Measurements from ENCODE around the gene WDR4. TPM values are rescaled to one million over a fixed set of nuclear protein-coding genes. Genes with fewer than 3 reads are reported as not detected.

The WDR4 gene
- total and polyA plus RNA-seq, 5 donors from 2014 or later = 5.7 to 18.4 (median 7.8) TPM

DNA sequence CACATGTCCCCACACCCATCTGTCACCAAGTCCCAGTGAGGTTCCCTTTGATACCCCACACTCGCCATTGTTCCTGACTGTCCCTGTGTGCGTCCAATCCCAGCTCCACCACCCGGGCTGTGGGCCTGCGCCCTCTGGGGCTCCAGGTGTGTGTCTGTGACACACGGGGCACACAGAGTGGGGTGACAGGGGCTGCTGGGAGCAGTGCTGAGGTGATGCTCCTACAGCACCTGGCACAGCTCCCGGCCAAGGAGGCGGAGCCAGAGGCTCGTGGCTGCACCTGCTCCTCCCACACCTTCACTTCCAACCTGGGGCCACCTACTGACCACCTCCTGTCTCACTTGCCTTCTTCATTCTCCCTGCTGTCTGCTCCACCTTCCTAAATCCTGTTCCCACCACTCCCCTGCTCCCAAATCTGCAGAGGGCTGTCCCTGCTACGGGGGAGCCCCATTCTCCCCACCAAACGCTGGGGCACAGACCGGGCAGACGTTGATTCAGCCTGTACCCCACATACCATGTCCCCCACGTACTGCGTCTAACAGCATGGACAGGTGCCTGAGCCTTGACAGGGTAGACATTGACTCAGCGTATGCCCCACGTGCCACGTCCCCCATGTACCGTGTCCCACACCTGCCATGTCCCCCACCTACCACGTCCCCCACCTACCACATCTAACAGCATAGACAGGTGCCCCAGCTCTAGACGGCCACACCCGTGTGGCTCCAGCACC is 16.4 kb downstream of the WDR4 start:
- no peaks in the 10 kb centered on the region for H3K9me3 Mint-ChIP-seq
- peaks cover 0 to 17% (median 8%) of the 10 kb centered on the region in 4 donors for H3K4me1 Mint-ChIP-seq
- ATAC-seq (ENCODE audit: low read depth in 2 of 2) (no peak), DNase-seq (no peak)
- H3K36me3 Mint-ChIP-seq = peaks cover 16% of the 10 kb centered on the region
- no peaks in the 10 kb centered on the region for H3K27me3 ChIP-seq (ENCODE audit: control insufficient read depth, insufficient read depth, low read length)
- H3K4me3 Mint-ChIP-seq = peak overlapping the region in 2 of 4 donors; percentile 60 to 61
- H3K9me3 ChIP-seq (ENCODE audit: control insufficient read depth in 2 of 2, low read length in 2 of 2) = no peaks in the 10 kb centered on the region
- H3K27me3 Mint-ChIP-seq = no peaks in the 10 kb centered on the region
- H3K4me1 ChIP-seq (ENCODE audit: control insufficient read depth, insufficient read depth, low read length, poor library complexity, severe bottlenecking) = no peaks in the 10 kb centered on the region
- peak overlapping the region in 1 of 3 donors; percentile 67 for H3K27ac Mint-ChIP-seq
- H3K27ac ChIP-seq (ENCODE audit: insufficient read depth, low read length, poor library complexity, severe bottlenecking) = no peak overlapping the region
- peaks cover 45% of the 10 kb centered on the region for H3K36me3 ChIP-seq (ENCODE audit: control insufficient read depth, insufficient read depth, low read length)
- H3K4me3 ChIP-seq (ENCODE audit: low read depth, low read length) = no peak overlapping the region

DNA sequence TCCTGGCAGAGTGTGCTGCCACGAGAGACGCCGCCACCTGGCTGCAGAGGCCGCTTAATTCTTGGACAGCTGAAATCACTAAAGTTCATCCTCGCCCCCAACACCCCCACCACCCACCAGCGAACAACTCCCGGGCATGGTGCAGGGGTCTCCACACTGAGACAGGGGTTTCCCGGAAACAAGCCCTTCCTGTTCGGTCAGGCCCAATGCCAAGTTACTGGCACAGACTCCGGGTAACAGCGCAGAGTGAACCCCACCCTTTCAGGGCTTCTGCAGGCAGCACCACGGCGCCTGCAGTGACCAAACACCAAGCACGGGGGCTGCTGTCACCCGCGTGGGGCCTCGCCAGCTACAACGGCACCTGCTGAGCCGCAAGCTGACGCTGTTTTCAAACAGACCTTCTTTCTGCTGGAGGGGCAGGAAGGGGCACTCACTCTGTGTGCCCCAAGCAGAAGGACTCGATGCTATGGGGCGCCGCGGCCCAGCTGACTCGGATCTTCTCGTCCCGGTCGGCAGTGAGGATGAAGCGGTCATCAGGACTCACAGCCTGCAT is 17.4 kb downstream of the WDR4 start:
- no peaks in the 10 kb centered on the region for H3K27me3 Mint-ChIP-seq
- no peak overlapping the region for H3K27ac Mint-ChIP-seq
- ATAC-seq (ENCODE audit: low read depth in 2 of 2) (no peak), DNase-seq (no peak)
- H3K4me3 ChIP-seq (ENCODE audit: low read depth, low read length) = no peak overlapping the region
- H3K36me3 Mint-ChIP-seq = peaks cover 25% of the 10 kb centered on the region
- H3K36me3 ChIP-seq (ENCODE audit: control insufficient read depth, insufficient read depth, low read length) = peaks cover 40% of the 10 kb centered on the region
- no peak overlapping the region for H3K4me3 Mint-ChIP-seq
- no peaks in the 10 kb centered on the region for H3K9me3 ChIP-seq (ENCODE audit: control insufficient read depth in 2 of 2, low read length in 2 of 2)
- no peak overlapping the region for H3K27ac ChIP-seq (ENCODE audit: insufficient read depth, low read length, poor library complexity, severe bottlenecking)
- H3K4me1 Mint-ChIP-seq = peaks cover 0 to 12% (median 10%) of the 10 kb centered on the region in 4 donors
- no peaks in the 10 kb centered on the region for H3K27me3 ChIP-seq (ENCODE audit: control insufficient read depth, insufficient read depth, low read length)
- H3K4me1 ChIP-seq (ENCODE audit: control insufficient read depth, insufficient read depth, low read length, poor library complexity, severe bottlenecking) = no peaks in the 10 kb centered on the region
- H3K9me3 Mint-ChIP-seq = no peaks in the 10 kb centered on the region

DNA sequence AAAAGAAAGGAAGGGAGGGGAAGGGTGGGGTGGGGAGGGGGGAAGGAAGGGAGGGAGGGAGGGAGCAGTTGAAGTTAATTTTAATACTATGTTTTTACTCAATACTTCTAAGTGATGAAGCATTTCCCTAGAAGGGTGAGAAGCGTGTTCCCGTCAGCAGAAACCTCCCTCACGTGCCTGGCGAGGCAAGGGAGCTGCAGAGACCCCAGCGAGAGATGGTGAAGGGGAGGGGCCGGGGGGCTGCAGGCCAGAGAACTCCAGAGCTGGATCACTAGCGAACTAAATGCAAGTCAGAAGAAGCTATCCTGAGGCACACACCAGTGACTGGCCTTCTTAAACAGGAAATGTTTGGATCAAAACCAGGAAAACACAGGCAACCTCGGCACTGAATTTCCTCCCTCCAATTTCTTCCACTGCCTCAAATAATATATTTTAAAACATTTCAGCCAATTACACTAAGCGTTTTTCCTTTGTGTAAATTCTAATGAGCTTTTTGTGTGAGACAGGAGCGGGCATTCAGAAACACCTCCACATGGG is 18.0 kb downstream of the WDR4 start:
- no peak for ATAC-seq (ENCODE audit: low read depth in 2 of 2)
- H3K27ac ChIP-seq (ENCODE audit: insufficient read depth, low read length, poor library complexity, severe bottlenecking) = no peak overlapping the region

DNA sequence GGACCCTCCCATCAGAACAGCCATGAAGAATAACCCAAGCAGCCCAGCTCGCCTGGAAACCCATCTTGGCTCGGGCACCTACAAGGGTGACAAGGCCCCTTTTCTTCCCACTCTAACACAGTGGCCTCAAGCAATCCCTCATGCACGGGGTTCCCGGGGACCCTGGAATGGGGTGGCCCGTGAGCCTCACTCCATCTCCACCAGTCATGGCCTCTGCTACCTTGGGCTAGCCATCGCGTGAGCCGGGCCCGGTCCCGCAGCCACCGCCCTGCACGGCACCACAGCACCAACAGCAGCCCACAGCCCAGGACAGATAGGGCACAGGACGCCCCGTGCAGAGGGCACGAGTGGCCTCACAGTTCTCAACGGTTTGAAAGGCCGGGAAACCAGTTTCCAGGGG is 19.0 kb downstream of the WDR4 start:
- DNase-seq (no peak), ATAC-seq (ENCODE audit: low read depth in 2 of 2) (no peak)
- Histone ChIP-seq H3K36me3 (ENCODE audit: control insufficient read depth, insufficient read depth, low read length) (peaks cover 54% of the 10 kb centered on the region), H3K4me1 (ENCODE audit: control insufficient read depth, insufficient read depth, low read length, poor library complexity, severe bottlenecking) (no peaks in the 10 kb centered on the region), H3K9me3 (ENCODE audit: control insufficient read depth in 2 of 2, low read length in 2 of 2) (no peaks in the 10 kb centered on the region), H3K27me3 (ENCODE audit: control insufficient read depth, insufficient read depth, low read length) (no peaks in the 10 kb centered on the region), H3K4me3 (ENCODE audit: low read depth, low read length) (no peak overlapping the region), H3K27ac (ENCODE audit: insufficient read depth, low read length, poor library complexity, severe bottlenecking) (no peak overlapping the region)
- Mint-ChIP-seq H3K36me3 (peaks cover 37% of the 10 kb centered on the region), H3K4me1 (peaks cover 0 to 8% (median 8%) of the 10 kb centered on the region in 4 donors), H3K27ac (no peak overlapping the region), H3K4me3 (no peak overlapping the region), H3K9me3 (no peaks in the 10 kb centered on the region), H3K27me3 (no peaks in the 10 kb centered on the region)

More for the DNA sequence above, 18.0 kb downstream of the WDR4 start:
- Mint-ChIP-seq H3K27me3 (no peaks in the 10 kb centered on the region), H3K36me3 (peaks cover 26% of the 10 kb centered on the region), H3K9me3 (no peaks in the 10 kb centered on the region), H3K27ac (no peak overlapping the region), H3K4me1 (peaks cover 0 to 11% (median 8%) of the 10 kb centered on the region in 4 donors), H3K4me3 (no peak overlapping the region)
- H3K4me3 ChIP-seq (ENCODE audit: low read depth, low read length) = no peak overlapping the region
- H3K9me3 ChIP-seq (ENCODE audit: control insufficient read depth in 2 of 2, low read length in 2 of 2) = no peaks in the 10 kb centered on the region
- H3K27me3 ChIP-seq (ENCODE audit: control insufficient read depth, insufficient read depth, low read length) = no peaks in the 10 kb centered on the region
- H3K4me1 ChIP-seq (ENCODE audit: control insufficient read depth, insufficient read depth, low read length, poor library complexity, severe bottlenecking) = no peaks in the 10 kb centered on the region
- DNase-seq = no peak
- peaks cover 45% of the 10 kb centered on the region for H3K36me3 ChIP-seq (ENCODE audit: control insufficient read depth, insufficient read depth, low read length)

DNA sequence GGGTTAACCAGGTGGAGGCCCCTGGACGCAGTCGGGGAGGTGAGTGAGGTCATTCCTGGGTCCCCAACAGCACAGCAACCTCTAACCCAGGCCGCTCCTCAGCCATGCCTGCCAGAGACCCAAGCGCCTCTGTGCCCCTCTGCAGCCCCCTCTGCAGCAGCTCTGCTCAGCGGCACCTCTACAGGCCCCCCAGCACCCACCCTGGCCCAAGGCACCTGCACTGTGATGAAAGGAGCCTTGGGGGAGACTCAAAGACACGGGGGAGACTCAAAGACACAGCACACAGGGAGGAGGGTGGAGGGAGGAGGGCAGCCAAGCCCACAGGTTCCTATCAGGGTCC is 19.5 kb downstream of the WDR4 start:
- Histone ChIP-seq H3K27ac (ENCODE audit: insufficient read depth, low read length, poor library complexity, severe bottlenecking) (no peak overlapping the region), H3K27me3 (ENCODE audit: control insufficient read depth, insufficient read depth, low read length) (no peaks in the 10 kb centered on the region), H3K36me3 (ENCODE audit: control insufficient read depth, insufficient read depth, low read length) (peaks cover 55% of the 10 kb centered on the region), H3K4me3 (ENCODE audit: low read depth, low read length) (no peak overlapping the region), H3K4me1 (ENCODE audit: control insufficient read depth, insufficient read depth, low read length, poor library complexity, severe bottlenecking) (no peaks in the 10 kb centered on the region), H3K9me3 (ENCODE audit: control insufficient read depth in 2 of 2, low read length in 2 of 2) (no peaks in the 10 kb centered on the region)
- ATAC-seq (ENCODE audit: low read depth in 2 of 2) (no peak), DNase-seq (no peak)
- peaks cover 37% of the 10 kb centered on the region for H3K36me3 Mint-ChIP-seq
- H3K27ac Mint-ChIP-seq = no peak overlapping the region
- H3K4me3 Mint-ChIP-seq = no peak overlapping the region
- no peaks in the 10 kb centered on the region for H3K27me3 Mint-ChIP-seq
- peaks cover 0 to 8% (median 7%) of the 10 kb centered on the region in 4 donors for H3K4me1 Mint-ChIP-seq
- no peaks in the 10 kb centered on the region for H3K9me3 Mint-ChIP-seq

DNA sequence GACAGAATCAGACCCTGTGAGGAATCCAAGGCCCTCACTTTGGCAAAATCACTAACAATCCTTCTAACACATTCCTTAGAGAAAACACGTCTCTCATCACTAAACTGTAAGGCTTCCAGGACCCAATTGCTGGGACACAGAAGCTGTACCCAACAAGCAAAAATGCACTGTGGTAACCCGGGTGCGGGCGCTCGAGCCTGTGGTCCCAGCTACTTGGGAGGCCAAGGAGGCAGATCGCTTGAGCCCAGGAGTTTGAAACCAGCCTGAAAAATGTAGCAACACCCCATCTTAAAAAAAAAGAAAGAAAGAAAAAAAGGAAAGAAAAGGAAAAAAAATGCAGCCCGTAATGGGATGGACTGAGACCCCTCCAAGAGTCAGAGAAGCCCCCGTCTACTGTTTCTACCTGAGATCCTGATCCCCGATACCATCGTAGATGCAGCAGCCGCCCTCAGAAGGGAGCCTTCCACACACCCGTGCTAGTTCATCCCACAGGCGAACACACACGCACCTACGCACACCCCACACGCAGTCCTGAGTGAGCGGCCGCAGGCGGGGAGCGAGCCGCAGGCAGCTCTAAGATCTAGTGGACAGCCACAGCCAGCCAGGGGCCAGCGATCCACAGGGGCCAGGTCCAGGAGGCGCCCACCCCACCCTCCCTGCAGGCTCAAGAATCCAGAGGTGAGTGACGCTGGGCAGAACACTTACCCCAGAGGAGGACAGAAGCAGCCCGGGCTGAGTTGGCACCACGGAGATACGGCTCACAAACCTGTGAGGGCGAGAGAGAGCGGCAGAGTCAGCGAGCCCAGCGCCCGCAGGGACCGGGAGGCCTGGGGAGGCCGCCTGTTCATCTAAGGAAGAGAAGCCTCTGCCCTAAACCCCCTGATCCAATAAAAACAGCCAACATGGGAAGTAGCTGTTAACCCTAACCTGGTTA is 20.1 kb downstream of the WDR4 start:
- Histone ChIP-seq H3K36me3 (ENCODE audit: control insufficient read depth, insufficient read depth, low read length) (peaks cover 59% of the 10 kb centered on the region), H3K27me3 (ENCODE audit: control insufficient read depth, insufficient read depth, low read length) (no peaks in the 10 kb centered on the region), H3K27ac (ENCODE audit: insufficient read depth, low read length, poor library complexity, severe bottlenecking) (no peak overlapping the region), H3K9me3 (ENCODE audit: control insufficient read depth in 2 of 2, low read length in 2 of 2) (no peaks in the 10 kb centered on the region), H3K4me1 (ENCODE audit: control insufficient read depth, insufficient read depth, low read length, poor library complexity, severe bottlenecking) (no peaks in the 10 kb centered on the region), H3K4me3 (ENCODE audit: low read depth, low read length) (no peak overlapping the region)
- Mint-ChIP-seq H3K27ac (no peak overlapping the region), H3K36me3 (peaks cover 37% of the 10 kb centered on the region), H3K27me3 (no peaks in the 10 kb centered on the region), H3K4me3 (no peak overlapping the region), H3K4me1 (peaks cover 0 to 8% (median 3%) of the 10 kb centered on the region in 4 donors), H3K9me3 (no peaks in the 10 kb centered on the region)
- DNase-seq (no peak), ATAC-seq (ENCODE audit: low read depth in 2 of 2) (no peak)

DNA sequence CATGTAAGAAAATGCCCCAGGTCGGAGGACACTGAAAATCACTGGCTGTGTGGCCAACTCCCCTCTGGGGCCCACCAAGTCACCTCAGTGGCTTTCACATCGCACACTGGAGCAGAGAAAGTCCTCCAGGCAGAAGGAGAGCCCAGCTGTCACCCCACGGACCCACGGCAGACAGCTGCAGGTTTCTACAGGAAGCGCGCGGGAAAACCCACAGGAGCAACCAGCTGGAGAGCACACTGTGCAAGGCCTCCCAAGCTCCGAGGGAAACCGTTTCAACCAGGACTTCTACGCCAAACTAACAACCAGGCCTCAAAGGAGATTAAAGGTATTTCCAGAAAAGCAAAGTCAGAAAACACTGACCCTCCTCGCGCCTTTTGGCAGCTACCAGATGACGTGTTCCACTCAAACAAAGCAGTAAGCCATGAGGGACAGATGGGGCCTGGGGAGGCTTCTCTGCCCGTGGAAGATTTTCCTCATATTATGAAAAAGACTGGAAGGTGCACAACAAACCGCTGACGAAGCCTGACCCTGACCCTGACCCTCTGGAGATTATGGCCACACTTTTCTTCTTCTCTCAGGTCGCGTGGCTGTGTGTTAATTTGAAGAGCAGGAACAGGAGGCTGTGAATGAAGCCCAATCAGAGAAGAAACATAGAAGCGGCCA is 21.0 kb downstream of the WDR4 start:
- DNase-seq = no peak
- no peak overlapping the region for H3K27ac ChIP-seq (ENCODE audit: insufficient read depth, low read length, poor library complexity, severe bottlenecking)
- peaks cover 37% of the 10 kb centered on the region for H3K36me3 Mint-ChIP-seq
- H3K9me3 ChIP-seq (ENCODE audit: control insufficient read depth in 2 of 2, low read length in 2 of 2) = no peaks in the 10 kb centered on the region
- H3K4me1 ChIP-seq (ENCODE audit: control insufficient read depth, insufficient read depth, low read length, poor library complexity, severe bottlenecking) = no peaks in the 10 kb centered on the region
- no peaks in the 10 kb centered on the region for H3K27me3 Mint-ChIP-seq
- H3K4me3 ChIP-seq (ENCODE audit: low read depth, low read length) = no peak overlapping the region
- H3K36me3 ChIP-seq (ENCODE audit: control insufficient read depth, insufficient read depth, low read length) = peaks cover 60% of the 10 kb centered on the region
- H3K9me3 Mint-ChIP-seq = no peaks in the 10 kb centered on the region
- no peak overlapping the region for H3K4me3 Mint-ChIP-seq
- ATAC-seq (ENCODE audit: low read depth in 2 of 2) = no peak
- peak overlapping the region in 2 of 3 donors; percentile 52 to 85 for H3K27ac Mint-ChIP-seq
- no peaks in the 10 kb centered on the region for H3K27me3 ChIP-seq (ENCODE audit: control insufficient read depth, insufficient read depth, low read length)
- peaks cover 0 to 8% (median 3%) of the 10 kb centered on the region in 4 donors for H3K4me1 Mint-ChIP-seq
